ENCODE measurements around the gene KCNIP1. TPM values are rescaled to one million over a fixed set of nuclear protein-coding genes. Genes with fewer than 3 reads are reported as not detected.
"Not testable (repeated sequence)": the region's sequence is repeated elsewhere in the genome, so short reads cannot be mapped to it uniquely, and the experiment has no call there.

The KCNIP1 gene
- total RNA-seq, 4 donors from 2014 or later: 0.97 to 1.7 TPM; not detected in 2

GRCh38 chr5:170761048-170761707 is 257.4 kb downstream of the KCNIP1 start:
- no peak for TF ChIP-seq POLR2AphosphoS5 (IDR thresholded peaks at IDR 0.05)
- Histone ChIP-seq H3K4me3 (no peak overlapping the region), H3K27ac (replicated peaks in 1 of 4) (no peak overlapping the region), H3K9me3 (no peaks in the 10 kb centered on the region), H3K27me3 (no peaks in the 10 kb centered on the region), H3K36me3 (no peaks in the 10 kb centered on the region), H3K4me1 (peaks cover 18 to 21% (median 19%) of the 10 kb centered on the region in 4 donors)
- intact Hi-C loops (cut with DNase I): no loop called here
- DNase-seq (ENCODE audit: extremely low spot score): no peak
- 86% methylated on average over 7 of the region's 7 CpGs for WGBS

GRCh38 chr5:170761708-170762066 is 257.9 kb downstream of the KCNIP1 start:
- no peak overlapping the region for H3K4me3 ChIP-seq
- no peak overlapping the region for H3K27ac ChIP-seq (replicated peaks in 1 of 4)
- intact Hi-C loops (cut with DNase I): no loop called here
- H3K27me3 ChIP-seq: no peaks in the 10 kb centered on the region
- no peaks in the 10 kb centered on the region for H3K9me3 ChIP-seq
- TF ChIP-seq EP300 (IDR thresholded peaks at IDR 0.05) (no peak), CTCF (IDR thresholded peaks at IDR 0.05) (no peak), POLR2A (IDR thresholded peaks at IDR 0.05; ENCODE audit: low read depth) (no peak), POLR2AphosphoS5 (IDR thresholded peaks at IDR 0.05) (no peak)
- WGBS: 90% methylated on average over 6 of the region's 6 CpGs
- DNase-seq (ENCODE audit: extremely low spot score): no peak
- no peaks in the 10 kb centered on the region for H3K36me3 ChIP-seq
- peaks cover 14 to 15% (median 14%) of the 10 kb centered on the region in 4 donors for H3K4me1 ChIP-seq

GRCh38 chr5:170762298-170762697 is 258.5 kb downstream of the KCNIP1 start:
- DNase-seq (ENCODE audit: extremely low spot score); H3K4me3 ChIP-seq; intact Hi-C loops (cut with DNase I); H3K27ac ChIP-seq (replicated peaks in 1 of 4); H3K4me1 ChIP-seq; H3K27me3 ChIP-seq; H3K36me3 ChIP-seq; H3K9me3 ChIP-seq: not testable (repeated sequence)
- WGBS: 88% methylated on average over 9 of the region's 9 CpGs

GRCh38 chr5:170765868-170766267 is 262.0 kb downstream of the KCNIP1 start:
- H3K27me3 ChIP-seq; DNase-seq (ENCODE audit: extremely low spot score); H3K4me1 ChIP-seq; H3K9me3 ChIP-seq; H3K36me3 ChIP-seq; H3K4me3 ChIP-seq; H3K27ac ChIP-seq (replicated peaks in 1 of 4); intact Hi-C loops (cut with DNase I): not testable (repeated sequence)
- WGBS: 76% methylated on average over 9 of the region's 9 CpGs

GRCh38 chr5:170769246-170769645 is 265.4 kb downstream of the KCNIP1 start:
- WGBS: 24% methylated on average over 6 of the region's 6 CpGs

GRCh38 chr5:170769898-170770416 is 266.1 kb downstream of the KCNIP1 start:
- DNase-seq (ENCODE audit: extremely low spot score): no peak
- Histone ChIP-seq H3K9me3 (no peaks in the 10 kb centered on the region), H3K4me3 (no peak overlapping the region), H3K4me1 (peaks cover 0 to 3% (median 0%) of the 10 kb centered on the region in 4 donors), H3K27me3 (peaks cover 0 to 8% (median 0%) of the 10 kb centered on the region in 4 donors), H3K27ac (replicated peaks in 1 of 4) (no peak overlapping the region), H3K36me3 (no peaks in the 10 kb centered on the region)
- intact Hi-C loops (cut with DNase I): no loop called here
- WGBS: 74% methylated on average over 5 of the region's 5 CpGs
- no peak for TF ChIP-seq CTCF (IDR thresholded peaks at IDR 0.05)
- no peak for TF ChIP-seq POLR2AphosphoS5 (IDR thresholded peaks at IDR 0.05)
- no peak for TF ChIP-seq POLR2A (IDR thresholded peaks at IDR 0.05; ENCODE audit: low read depth)
- TF ChIP-seq EP300 (IDR thresholded peaks at IDR 0.05): no peak

More at GRCh38 chr5:170769246-170769645, 265.4 kb downstream of the KCNIP1 start:
- H3K27ac ChIP-seq (replicated peaks in 1 of 4): no peak overlapping the region
- TF ChIP-seq POLR2AphosphoS5 (IDR thresholded peaks at IDR 0.05): no peak
- no peak for TF ChIP-seq CTCF (IDR thresholded peaks at IDR 0.05)
- no peak overlapping the region for H3K4me3 ChIP-seq
- intact Hi-C loops (cut with DNase I): no loop called here
- H3K4me1 ChIP-seq: peaks cover 0 to 3% (median 0%) of the 10 kb centered on the region in 4 donors
- no peaks in the 10 kb centered on the region for H3K36me3 ChIP-seq
- no peaks in the 10 kb centered on the region for H3K9me3 ChIP-seq
- DNase-seq (ENCODE audit: extremely low spot score): no peak
- H3K27me3 ChIP-seq: peaks cover 0 to 8% (median 0%) of the 10 kb centered on the region in 4 donors

Data from esophagus muscularis mucosa (tissue), 4 donors.